CD4-positive, CD25-positive, alpha-beta regulatory T cell (primary cell): ENCODE data around the gene POTEG. TPM values are rescaled to one million over a fixed set of nuclear protein-coding genes. Genes with fewer than 3 reads are reported as not detected.
"Not testable (repeated sequence)": the region's sequence is repeated elsewhere in the genome, so short reads cannot be mapped to it uniquely, and the experiment has no call there.

Experiments used
- ATAC-seq, 2 donors: fragments of 150-1000 bp; cut with Tn5 transposase; one replicate each; pipeline ENCODE4 v1.10.0; 2021; ENCODE audit warnings: low read depth in 2 of 2, moderate number of reproducible peaks in 2 of 2, moderate library complexity in 1 of 2
- DNase-seq, 3 donors: peaks; one replicate each; pipeline versions ENCODE4 v3.0.0 to v3.0.0-alpha.2; 2012 to 2022; ENCODE audit warnings: mixed read lengths in 1 of 3
- H3K27ac ChIP-seq: one replicate; pipeline ENCODE4 v1.7.0; 2013; ENCODE audit warnings: mild to moderate bottlenecking, low read length; ENCODE audit not compliant: insufficient read depth, poor library complexity, severe bottlenecking
- H3K27me3 ChIP-seq: one replicate; pipeline ENCODE4 v1.7.0; 2013; ENCODE audit warnings: low read length; ENCODE audit not compliant: control insufficient read depth, insufficient read depth
- H3K36me3 ChIP-seq: one replicate; pipeline ENCODE4 v1.7.0; 2013; ENCODE audit warnings: mild to moderate bottlenecking, low read length, moderate library complexity; ENCODE audit not compliant: control insufficient read depth, insufficient read depth
- H3K4me1 ChIP-seq: 2 replicates; pipeline ENCODE4 v1.7.0; 2013; ENCODE audit warnings: mild to moderate bottlenecking, low read length; ENCODE audit not compliant: insufficient read depth, control insufficient read depth, poor library complexity, severe bottlenecking
- H3K4me3 ChIP-seq: one replicate; pipeline ENCODE4 v1.7.0; 2013; ENCODE audit warnings: low read depth, mild to moderate bottlenecking, low read length, moderate library complexity
- H3K9me3 ChIP-seq, 2 experiments: 1 replicate in 1 of 2; 2 replicates in 1 of 2; pipeline ENCODE4 v1.7.0; 2013; ENCODE audit warnings: low read length in 2 of 2, mild to moderate bottlenecking in 1 of 2, moderate library complexity in 1 of 2; ENCODE audit not compliant: control insufficient read depth in 2 of 2
- H3K27ac Mint-ChIP-seq, 3 donors: one replicate each; pipeline ENCODE4 v1.8.0; 2020 to 2022; ENCODE audit warnings: mild to moderate bottlenecking in 3 of 3, mixed read lengths in 3 of 3, moderate library complexity in 2 of 3
- H3K27me3 Mint-ChIP-seq: one replicate; pipeline ENCODE4 v1.8.0; 2022; ENCODE audit warnings: mild to moderate bottlenecking, mixed read lengths
- H3K36me3 Mint-ChIP-seq: one replicate; pipeline ENCODE4 v1.8.0; 2020; ENCODE audit warnings: mixed read lengths
- H3K4me1 Mint-ChIP-seq, 4 donors: one replicate each; pipeline ENCODE4 v1.8.0; 2020 to 2022; ENCODE audit warnings: mixed read lengths in 4 of 4, mild to moderate bottlenecking in 1 of 4
- H3K4me3 Mint-ChIP-seq, 4 donors: one replicate each; pipeline ENCODE4 v1.8.0; 2020 to 2022; ENCODE audit warnings: mild to moderate bottlenecking in 4 of 4, mixed read lengths in 4 of 4, moderate library complexity in 3 of 4
- H3K9me3 Mint-ChIP-seq, 7 donors: one replicate each; pipeline ENCODE4 v1.8.0; 2020 to 2022; ENCODE audit warnings: mixed read lengths in 7 of 7, mild to moderate bottlenecking in 3 of 7, moderate library complexity in 2 of 7
- polyA plus RNA-seq, 4 donors: library from polyadenylated mRNA; unstranded; fragments of 300-500 nt; fragmentation: Illumina TruSeq; gene quantifications; one replicate each; pipeline ENCODE4 v1.2.3, GENCODE V29; 2021
- total RNA-seq: library from RNA; stranded (reverse); gene quantifications from one replicate; pipeline ENCODE4 v1.2.3, GENCODE V29; 2022

The POTEG gene
- total and polyA plus RNA-seq, 5 donors from 2014 or later = not detected

DNA sequence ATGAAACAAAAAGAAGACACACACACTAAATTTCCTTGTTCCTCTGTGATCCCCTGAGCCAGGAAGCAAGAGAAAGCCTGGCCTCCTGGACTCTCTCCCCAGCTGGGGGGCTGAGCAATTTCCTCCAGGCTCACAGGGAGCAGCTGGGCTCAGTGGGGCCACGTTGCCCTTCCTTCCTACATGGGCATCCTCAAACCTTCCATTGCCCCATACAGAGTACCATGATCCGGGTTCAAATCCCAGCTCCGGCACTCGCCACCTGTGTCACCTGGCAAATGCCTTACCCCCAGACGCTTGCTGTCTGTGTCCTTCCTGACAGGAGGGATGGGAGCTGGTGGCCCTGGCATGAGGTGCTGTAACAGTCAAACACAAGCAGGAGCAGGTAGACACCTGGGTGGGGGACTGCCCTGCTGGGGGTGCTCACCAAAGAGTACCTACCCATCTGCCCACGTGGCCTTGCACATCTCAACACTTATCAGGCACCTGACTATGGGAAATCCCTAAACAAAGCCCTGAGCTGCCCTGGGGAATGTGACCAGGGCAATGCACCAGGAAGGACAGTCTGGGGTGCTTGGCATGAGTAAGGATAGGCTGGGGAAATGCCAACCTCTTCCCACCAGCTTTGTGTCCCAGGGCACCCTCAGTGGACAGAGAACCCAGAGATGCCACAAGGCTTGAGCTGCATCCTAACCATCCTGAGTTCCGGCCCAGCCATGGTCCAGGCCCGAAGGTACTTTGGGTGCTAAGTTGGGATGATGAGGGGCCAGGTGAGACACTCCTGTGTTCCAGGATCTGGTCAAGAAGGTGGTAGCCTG is 2.4 kb upstream of the POTEG start:
- H3K9me3 Mint-ChIP-seq, H3K27ac Mint-ChIP-seq, H3K4me3 Mint-ChIP-seq, H3K4me3 ChIP-seq, H3K27me3 Mint-ChIP-seq, H3K27ac ChIP-seq, H3K27me3 ChIP-seq, ATAC-seq, H3K4me1 ChIP-seq, DNase-seq, H3K36me3 ChIP-seq, H3K36me3 Mint-ChIP-seq, H3K4me1 Mint-ChIP-seq, H3K9me3 ChIP-seq: not testable (repeated sequence)

DNA sequence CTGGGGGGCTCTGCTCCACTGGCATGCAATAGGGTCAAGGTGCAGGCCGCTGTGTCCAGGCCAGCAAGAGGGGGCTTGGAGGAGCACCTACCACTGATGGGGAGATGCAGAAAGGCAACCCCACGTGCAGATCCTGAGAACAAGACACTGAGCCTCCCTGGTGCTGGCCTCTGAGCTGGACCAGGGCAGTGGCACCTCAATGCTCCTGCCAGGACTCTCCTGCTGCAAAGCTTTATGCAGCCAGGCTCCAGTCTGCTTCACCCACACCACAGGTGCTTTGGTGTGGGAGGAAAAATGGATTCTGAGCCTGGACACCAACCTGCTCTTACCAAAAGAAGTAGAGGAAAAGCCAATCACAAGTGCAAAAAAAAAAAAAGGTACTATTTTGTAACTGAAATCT is 1.7 kb upstream of the POTEG start:
- not testable (repeated sequence) for H3K4me1 ChIP-seq, H3K4me1 Mint-ChIP-seq, H3K4me3 ChIP-seq, H3K9me3 ChIP-seq, H3K4me3 Mint-ChIP-seq, H3K27ac Mint-ChIP-seq, H3K36me3 Mint-ChIP-seq, H3K27me3 ChIP-seq, ATAC-seq, H3K27me3 Mint-ChIP-seq, H3K9me3 Mint-ChIP-seq, DNase-seq, H3K36me3 ChIP-seq, H3K27ac ChIP-seq

DNA sequence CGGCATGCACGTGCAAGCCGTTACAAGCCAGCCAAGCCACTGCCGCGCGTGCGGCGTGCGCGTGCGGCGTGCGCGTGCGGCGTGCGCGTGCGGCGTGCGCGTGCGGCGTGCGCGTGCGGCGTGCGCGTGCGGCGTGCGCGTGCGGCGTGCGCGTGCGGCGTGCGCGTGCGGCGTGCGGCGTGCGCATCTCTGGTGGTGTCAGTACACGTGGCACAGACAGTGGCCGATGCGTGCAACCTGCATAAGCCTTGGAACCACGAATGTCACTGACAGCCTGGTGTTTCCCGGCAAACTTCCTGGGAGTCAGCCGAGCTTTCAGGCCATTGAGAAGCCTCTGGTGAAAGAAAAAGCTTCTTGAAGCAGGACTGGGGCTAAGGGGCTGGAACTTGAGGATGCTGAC is 750 bp upstream of the POTEG start:
- H3K4me3 ChIP-seq, H3K4me1 ChIP-seq, H3K27ac Mint-ChIP-seq, H3K27ac ChIP-seq, H3K36me3 ChIP-seq, H3K9me3 Mint-ChIP-seq, ATAC-seq, H3K36me3 Mint-ChIP-seq, H3K4me3 Mint-ChIP-seq, H3K27me3 Mint-ChIP-seq, DNase-seq, H3K9me3 ChIP-seq, H3K27me3 ChIP-seq, H3K4me1 Mint-ChIP-seq: not testable (repeated sequence)

DNA sequence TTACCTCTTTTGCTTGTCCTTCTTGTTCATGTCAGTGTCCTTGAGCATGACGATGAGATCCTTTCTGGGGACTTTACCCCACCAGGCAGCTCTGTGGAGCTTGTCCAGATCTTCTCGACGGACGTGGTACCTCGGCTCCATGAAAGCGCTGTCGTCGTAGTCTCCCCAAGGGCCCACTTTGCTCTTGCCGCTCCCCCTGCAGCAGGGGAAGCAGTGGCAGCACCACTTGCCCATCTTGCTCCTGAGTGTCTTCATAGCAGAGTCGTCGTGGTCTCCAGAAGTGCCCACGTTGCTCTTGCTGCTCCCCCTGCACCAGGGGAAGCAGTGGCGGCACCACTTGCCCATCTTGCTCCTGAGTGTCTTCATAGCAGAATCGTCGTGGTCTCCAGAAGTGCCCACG is 376 bp downstream of the POTEG start:
- not testable (repeated sequence) for H3K9me3 Mint-ChIP-seq, H3K27ac ChIP-seq, H3K27me3 ChIP-seq, H3K36me3 Mint-ChIP-seq, DNase-seq, ATAC-seq, H3K4me3 Mint-ChIP-seq, H3K4me3 ChIP-seq, H3K4me1 ChIP-seq, H3K27me3 Mint-ChIP-seq, H3K27ac Mint-ChIP-seq, H3K9me3 ChIP-seq, H3K36me3 ChIP-seq, H3K4me1 Mint-ChIP-seq

DNA sequence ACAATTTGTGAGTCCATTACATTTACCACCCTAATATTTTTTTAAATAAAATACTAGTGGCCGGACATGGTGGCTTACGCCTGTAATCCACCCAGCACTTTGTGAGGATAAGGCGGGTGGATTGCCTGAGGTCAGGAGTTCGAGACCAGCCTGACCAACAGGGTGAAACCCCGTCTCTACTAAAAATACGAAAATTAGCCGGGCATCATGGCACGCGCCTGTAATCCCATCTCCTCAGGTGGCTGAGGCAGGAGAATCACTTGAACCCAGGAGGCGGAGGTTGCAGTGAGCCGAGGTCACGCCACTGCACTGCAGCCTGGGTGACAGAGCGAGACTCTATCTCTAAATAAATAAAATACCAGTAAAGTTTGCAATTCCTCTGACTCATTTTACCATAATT is 25.6 kb downstream of the POTEG start:
- not testable (repeated sequence) for H3K4me1 Mint-ChIP-seq, H3K4me1 ChIP-seq, H3K36me3 ChIP-seq, H3K36me3 Mint-ChIP-seq, H3K9me3 ChIP-seq, H3K27me3 Mint-ChIP-seq, H3K4me3 Mint-ChIP-seq, H3K9me3 Mint-ChIP-seq, ATAC-seq, H3K27ac Mint-ChIP-seq, H3K27ac ChIP-seq, DNase-seq, H3K27me3 ChIP-seq, H3K4me3 ChIP-seq

DNA sequence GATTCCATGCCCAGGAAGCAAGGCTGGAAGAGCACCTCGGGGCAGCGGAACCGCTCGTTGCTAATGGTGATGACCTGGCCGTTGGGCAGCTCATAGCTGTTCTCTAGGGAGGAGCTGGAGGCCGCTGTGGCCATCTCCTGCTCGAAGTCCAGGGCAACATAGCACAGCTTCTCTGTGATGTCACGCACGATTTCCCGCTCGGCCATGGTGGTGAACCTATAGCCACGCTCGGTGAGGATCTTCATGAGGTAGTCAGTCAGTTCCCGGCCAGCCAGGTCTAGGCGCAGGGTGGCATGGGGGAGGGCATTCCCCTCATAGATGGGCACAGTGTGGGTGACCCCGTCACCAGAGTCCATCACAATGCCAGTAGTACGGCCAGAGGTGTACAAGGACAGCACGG is 32.0 kb downstream of the POTEG start:
- not testable (repeated sequence) for H3K9me3 Mint-ChIP-seq, H3K36me3 ChIP-seq, H3K27ac ChIP-seq, H3K36me3 Mint-ChIP-seq, H3K27me3 Mint-ChIP-seq, H3K4me3 ChIP-seq, H3K4me1 Mint-ChIP-seq, DNase-seq, ATAC-seq, H3K4me3 Mint-ChIP-seq, H3K4me1 ChIP-seq, H3K9me3 ChIP-seq, H3K27me3 ChIP-seq, H3K27ac Mint-ChIP-seq

DNA sequence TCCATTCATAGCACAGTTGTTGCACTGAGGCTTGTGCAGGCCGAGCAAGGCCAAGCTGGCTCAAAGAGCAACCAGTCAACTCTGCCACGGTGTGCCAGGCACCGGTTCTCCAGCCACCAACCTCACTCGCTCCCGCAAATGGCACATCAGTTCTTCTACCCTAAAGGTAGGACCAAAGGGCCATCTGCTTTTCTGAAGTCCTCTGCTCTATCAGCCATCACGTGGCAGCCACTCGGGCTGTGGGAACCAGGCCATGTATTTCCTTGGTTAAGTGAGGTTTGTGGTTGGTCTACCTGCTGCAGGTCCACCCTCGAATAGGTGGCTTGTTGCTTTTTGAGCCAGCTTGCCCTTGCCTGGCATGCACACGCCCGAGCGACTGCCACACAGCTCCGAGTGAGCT is 39.4 kb downstream of the POTEG start:
- not testable (repeated sequence) for H3K9me3 ChIP-seq, H3K4me3 ChIP-seq, H3K4me3 Mint-ChIP-seq, H3K4me1 ChIP-seq, H3K27me3 Mint-ChIP-seq, H3K27ac Mint-ChIP-seq, H3K36me3 Mint-ChIP-seq, H3K36me3 ChIP-seq, H3K4me1 Mint-ChIP-seq, H3K27me3 ChIP-seq, H3K9me3 Mint-ChIP-seq, DNase-seq, H3K27ac ChIP-seq
- ATAC-seq = peak in 1 of 2 donors; percentile 37

DNA sequence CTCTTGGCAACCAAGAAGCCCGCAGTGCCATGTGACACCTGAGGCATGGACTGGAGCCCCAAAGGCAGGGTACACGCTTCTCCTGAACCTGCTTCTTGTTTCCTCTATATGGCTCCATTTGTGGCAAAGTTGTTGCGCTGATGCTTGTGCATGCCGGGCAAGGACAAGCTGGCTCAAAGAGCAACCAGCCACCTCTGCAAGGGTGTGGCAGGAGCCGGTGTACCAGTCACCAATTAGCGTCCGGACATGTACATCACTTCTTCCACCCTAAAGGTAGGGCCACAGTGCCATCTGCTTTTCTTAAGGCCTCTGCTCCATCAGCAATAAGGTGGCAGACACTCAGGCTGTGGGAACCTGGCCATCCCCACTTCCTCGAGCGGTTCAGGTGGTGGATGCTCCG is 43.9 kb downstream of the POTEG start:
- H3K4me1 Mint-ChIP-seq, H3K36me3 Mint-ChIP-seq, H3K9me3 ChIP-seq, H3K9me3 Mint-ChIP-seq, H3K4me1 ChIP-seq, H3K27me3 Mint-ChIP-seq, ATAC-seq, H3K4me3 Mint-ChIP-seq, H3K36me3 ChIP-seq, DNase-seq, H3K4me3 ChIP-seq, H3K27ac Mint-ChIP-seq, H3K27me3 ChIP-seq, H3K27ac ChIP-seq: not testable (repeated sequence)
